ENCODE data around the gene SRI.
"Not testable (repeated sequence)": the region's sequence is repeated elsewhere in the genome, so short reads cannot be mapped to it uniquely, and the experiment has no call there.

SRI gene, protein sequence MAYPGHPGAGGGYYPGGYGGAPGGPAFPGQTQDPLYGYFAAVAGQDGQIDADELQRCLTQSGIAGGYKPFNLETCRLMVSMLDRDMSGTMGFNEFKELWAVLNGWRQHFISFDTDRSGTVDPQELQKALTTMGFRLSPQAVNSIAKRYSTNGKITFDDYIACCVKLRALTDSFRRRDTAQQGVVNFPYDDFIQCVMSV

DNA sequence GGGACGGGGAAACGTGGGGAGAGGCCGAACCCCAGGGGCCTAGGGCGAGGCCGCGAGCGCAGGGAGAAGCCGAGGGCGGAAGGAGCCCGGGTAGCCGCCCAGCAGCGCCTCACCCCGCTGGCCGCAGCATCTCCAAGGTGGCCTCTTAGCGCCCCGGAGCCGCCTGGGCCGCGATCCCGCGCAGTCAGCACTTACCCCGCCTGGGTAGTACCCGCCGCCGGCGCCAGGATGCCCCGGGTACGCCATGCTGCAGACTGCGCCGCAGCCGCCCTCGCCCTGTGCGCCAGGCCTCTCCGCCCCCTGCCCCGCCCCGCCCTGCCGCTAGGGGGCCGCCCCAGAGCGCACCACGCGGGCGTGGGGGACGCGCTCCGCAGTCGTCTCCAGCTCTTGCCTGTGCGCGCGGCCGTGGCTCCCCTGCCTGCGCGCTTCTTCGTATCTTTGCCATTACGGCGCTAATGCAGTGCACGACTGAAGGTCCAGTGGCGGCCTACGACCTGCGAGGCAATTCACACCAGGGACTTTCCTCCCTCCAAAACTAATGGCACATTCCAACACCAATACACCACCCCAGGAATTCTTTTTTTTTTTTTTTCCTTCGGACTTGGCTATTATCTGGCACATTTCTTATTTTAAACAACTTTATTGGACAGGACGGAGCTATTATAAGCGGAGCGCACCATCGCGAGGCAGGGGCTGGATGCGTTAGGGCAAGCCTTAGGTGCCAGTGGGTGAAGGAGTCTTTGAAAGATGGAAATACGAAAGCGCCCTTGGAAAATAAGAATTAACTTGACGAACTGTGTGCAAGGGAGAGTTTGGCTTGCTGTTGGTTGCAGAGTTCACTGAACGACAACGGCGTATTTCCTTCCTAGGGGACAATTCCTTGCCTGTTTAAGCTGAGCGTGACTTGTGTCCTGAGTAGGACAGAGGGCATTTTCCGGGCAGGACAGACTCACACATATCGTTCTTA is at the start of gene SRI:
TSS of gene SRI (minus strand) at position 258 of the 967 bp plus-strand sequence. CDS start at position 246, 12 bp downstream.
- no peak for DNase-seq

DNA sequence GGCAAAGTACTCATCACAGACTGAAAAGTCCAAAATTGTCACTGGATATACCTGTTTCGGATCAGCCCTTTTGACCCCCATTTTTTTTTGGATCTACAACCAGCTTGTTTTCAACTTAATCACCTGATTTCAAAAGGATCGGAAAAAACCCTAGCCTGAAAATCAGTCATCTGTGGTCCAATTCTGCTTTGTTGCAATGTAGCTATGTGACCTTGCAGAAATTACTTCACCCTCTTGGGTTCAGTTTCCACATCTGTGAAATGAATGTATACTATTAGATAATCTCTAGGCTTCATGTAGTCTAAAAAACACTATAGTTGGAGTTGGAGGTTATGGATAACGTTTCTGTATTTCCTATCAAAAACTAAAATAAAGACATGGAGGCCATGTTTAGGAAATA is 49.7 kb upstream of the SRI start:
- no peak for DNase-seq

DNA sequence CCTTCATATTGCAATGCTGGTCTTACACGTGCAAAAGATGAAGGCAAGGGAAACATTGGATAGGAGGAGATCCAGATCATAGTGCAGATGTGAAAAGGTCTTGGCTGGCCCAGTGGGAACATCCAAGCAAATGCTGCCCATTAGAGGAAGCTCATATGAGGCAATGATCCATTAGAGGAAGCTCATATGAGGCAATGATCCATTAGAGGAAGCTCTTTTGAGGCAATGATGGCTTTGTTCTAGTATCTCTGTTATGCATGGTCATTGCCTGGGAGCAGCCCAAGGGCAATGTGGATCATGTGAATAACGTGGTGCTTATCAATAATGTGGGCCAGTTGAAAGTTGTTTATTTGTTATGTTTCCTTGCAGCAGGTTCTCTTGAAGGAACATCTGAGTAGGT is 49.0 kb upstream of the SRI start:
- DNase-seq, result no peak

DNA sequence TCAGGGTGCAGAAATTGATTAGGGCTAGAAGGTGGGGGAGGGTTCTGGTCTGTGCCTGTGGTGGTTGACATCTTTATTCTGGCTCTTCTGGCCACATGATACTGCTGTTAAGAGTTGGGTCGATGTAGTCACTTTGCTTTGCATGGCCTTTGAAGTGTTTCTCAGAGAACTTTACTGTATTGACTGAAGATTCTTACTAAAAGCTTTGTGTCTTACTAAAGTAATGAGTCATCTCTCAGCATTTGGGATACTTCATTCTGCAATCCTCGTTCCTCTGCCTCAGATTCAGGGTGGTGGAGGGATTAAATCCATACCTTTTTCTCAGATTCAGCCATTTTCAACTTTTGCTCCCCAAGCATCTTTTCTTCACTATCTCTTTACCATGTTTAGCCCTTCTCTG is 48.2 kb upstream of the SRI start:
- no peak for DNase-seq

DNA sequence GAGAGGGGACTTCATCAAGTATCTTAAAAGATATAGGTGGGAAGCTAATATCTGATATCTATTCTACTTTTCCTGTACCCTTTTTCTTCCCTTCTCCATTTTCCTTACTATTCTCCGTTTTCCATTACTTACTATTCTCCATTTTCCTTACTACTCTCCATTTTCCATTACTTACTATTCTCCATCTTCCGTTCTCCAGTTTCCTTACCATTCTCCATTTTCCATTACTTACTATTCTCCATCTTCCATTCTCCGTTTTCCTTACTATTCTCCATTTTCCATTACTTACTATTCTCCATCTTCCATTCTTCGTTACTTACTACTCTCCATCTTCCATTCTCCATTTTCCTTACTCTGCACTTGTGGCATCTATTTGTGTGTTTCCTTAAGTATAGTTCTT is 47.6 kb upstream of the SRI start:
- no peak for DNase-seq

DNA sequence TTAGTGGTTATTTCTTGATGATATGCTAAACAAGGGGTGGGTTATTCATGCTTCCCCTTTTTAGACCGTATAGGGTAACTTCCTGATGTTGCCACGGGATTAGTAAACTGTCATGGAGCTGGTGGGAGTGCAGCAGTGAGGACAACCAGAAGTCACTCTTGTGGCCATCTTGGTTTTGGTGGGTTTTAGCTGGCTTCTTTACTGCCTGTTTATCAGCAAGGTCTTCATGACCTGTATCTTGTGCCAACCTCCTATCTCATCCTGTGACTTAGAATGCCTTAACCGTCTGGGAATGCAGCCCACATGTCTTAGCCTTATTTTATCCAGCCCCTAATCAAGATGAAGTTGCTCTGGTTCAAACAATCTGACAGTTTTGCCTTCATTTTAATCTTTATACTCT is 45.1 kb upstream of the SRI start:
- DNase-seq, result not testable (repeated sequence)

DNA sequence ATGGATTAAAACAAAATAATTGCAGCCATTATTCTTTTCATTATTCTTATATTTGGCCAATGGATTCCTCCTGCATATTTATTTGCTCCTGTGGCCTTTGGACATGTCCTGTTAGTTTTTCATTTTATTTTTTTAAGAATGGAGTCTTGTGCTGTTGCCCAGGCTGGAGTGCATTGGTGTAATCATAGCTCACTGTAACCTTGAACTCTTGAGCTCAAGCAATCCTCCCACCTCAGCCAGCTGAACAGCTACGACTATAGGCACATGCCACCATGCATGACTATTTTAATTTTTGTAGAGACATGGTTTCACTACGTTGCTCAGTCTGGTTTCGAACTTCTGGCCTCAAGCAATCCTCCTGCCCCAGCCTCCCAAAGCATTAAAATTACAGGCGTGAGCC is 42.7 kb upstream of the SRI start:
- no peak for DNase-seq

DNA sequence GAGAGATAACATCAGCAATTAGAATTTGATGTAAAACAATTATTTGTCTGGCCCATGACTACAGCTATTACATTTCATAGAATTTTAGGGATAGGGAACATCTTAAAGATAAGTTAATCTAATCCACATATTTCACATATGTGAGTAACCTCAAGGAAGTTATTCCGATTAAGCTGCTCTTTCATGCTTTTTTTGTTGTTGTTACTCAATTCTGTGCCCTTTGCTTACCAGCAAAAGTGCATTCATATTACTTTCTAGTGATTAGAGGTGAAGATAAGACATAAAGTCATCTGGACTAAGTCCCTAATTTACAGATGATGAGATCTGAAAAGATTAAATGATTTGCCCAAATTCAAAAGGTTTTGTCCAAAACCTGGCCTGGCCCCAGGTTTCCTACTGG is 40.9 kb upstream of the SRI start:
- no peak for DNase-seq

DNA sequence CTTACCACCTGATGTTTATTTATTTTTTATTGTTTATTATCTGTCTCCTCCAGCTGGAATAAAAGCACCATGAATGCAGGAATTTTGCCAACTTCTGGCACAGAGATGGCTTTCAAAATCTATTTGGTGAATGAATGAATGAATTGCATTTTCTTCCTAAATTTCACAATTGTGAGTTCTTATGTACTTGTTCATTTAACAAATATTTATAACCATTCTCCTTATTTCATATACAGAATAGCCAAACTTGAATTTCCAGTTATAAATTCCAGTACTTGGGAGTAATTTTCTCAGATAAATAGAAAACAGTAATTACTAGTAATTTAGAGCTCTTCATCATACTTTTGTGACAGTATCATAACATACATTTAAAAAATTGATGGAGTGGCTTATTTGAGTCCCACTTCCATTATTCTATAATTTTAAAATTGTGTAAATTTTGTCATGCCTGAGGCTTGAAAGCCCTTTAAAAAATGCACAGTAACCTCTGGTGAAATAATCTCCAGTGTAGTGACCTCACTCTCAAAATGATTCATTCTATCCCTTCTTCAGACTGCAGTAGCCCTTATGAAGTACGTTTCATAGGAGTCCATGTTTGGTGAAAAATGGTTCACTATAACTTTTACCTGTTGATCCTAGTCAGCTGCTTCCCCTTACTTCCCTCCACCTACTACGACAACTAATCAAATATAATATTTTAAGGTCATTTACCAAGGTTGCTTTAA is 40.0 kb upstream of the SRI start:
- DNase-seq, result no peak

DNA sequence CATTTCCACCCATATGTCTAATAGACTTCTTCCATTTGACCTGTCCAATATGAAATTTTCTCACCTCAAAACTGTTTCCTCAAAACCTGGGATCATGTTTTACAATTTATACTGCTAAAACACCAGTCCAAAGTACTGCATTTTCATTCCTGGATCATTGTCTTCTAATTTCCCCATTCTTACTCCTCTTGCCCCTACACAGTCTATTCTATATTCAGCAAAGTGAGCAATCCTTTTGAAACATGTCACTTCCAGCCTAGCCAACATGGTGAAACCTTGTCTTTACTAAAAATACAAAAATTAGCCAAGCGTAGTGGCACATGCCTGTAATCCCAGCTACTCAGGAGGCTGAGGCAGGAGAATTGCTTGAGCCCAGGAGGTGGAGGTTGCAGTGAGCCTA is 38.5 kb upstream of the SRI start:
- DNase-seq, result not testable (repeated sequence)

DNA sequence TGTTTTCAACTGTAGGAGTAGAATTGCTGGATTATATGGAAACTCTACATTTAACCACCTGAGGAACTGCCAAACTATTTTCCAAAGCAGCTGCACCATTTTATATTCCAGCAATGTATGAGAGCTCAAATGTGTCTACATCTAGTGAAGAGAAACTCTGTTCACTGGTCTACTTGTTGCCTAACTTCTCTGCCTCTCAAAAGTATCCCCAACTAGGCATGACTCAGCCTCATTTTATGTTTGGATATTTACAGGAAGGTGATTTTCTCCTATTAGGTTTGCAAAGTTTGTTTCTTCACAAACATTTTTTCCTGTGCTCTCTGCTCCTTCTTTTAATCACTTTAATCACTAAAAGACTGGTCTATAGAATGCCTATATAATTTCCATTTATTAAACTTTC is 37.1 kb upstream of the SRI start:
- no peak for DNase-seq

DNA sequence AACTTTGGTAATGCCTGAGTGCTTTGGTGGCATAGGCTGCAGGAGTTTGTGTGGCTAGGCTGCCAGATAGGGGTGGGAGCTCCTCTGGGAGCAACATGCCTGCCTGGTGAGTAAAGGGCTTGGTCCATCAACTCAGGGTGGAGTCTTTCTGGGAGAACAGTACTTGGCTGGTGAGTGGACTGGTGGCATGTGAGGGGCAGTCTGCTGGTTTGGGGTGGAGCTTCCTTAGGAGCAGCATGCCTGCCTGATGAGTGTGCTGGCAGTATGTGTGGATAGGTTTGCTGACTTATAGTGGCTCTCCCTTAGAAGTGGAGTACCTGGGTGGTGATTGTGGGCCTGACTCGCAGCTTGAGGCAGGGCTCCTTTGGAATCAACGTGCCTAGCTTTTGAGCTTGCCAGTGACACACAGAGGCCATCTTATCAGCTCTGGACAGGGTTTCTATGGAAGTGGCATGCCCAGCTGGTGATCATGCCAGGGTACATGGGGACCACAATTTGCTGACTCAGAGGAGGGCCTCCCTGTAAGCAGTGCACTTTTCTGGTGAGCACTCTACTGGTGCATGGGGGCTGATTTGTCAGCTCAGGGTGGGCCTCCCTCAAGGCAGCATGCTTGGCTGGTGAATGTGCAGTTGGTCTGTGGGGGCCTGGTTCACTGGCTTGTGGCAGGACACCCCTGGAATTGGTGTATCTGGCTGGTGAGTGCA is 35.0 kb upstream of the SRI start:
- no peak for DNase-seq

DNA sequence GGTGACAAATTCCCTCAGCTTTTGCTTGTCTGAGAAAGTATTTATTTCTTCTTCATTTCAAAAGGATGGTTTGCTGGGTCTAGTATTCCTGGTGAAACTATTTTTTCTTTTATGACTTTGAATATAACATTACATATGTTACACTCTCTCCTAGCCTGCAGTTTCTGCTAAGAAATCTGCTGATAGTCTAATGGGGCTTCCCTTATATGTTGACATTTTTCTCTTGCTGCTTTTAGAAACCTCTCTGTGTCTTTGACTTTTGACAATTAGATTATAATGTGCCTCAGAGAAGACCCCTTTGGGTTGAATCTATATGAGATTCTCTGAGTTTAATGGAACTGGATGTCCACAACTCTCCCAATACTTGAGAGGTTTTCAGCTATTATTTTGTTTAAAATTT is 33.8 kb upstream of the SRI start:
- DNase-seq, result no peak

DNA sequence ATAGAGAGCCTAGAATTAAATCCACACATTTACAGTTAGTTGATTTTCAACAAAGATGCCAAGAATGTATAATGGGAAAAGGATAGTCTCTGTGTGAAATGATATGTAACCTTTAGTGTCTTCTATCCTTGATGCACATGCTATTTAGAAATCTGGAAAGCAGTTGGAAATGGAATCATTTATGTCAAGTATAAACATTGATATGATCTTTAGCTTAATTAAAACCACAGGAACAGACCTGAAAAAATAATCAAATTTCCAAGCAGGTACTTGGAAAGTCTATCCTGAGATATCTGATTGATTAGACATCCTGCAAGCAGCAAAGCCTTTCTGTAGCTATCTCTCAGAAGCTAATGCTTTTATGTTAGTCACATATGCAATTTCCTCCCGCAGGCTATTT is 24.4 kb upstream of the SRI start:
- no peak for DNase-seq

DNA sequence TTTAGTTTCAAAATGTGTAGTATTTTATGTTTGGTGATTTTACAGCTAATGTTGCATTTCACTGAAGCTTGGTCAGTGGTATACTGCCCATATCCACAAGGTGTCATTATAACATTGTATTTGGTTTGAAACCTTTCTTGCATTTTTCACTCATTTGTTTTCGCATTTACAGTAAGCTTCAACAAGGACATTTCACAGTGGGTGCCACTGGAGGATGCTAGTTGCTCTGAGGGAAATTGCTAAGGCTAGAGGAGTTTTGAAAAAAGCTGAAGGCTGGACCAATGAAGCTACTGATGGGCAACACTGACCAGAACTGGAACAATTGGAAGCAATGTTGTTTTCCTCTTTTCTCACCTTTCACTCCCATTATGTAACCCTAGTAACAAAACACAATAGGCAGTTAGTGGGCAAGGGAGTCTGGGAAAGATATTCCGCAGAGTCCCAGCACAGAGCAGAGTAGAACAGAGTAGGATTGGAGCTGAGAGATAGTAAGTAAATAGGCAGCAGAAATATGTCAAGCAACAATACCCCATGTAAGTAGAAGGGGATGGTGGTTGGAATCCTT is 23.6 kb upstream of the SRI start:
- DNase-seq, result no peak

DNA sequence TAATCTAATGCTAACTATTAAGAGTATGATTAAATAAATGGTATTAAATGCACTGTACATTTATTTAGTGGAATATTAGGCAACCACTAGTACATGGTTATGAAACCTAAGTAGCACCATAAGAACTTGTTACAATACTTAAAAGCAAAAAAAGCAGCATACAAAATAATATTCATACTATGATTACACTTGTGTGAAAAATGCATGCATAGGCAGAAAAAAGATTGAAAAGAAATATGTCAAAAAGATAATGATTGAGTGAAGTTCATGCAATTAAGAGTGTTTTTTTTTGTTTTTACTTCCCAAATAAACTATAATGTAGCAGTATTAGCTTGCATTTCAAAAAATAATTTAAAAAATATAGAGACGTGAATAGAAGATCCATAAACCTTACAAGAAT is 20.0 kb upstream of the SRI start:
- no peak for DNase-seq

DNA sequence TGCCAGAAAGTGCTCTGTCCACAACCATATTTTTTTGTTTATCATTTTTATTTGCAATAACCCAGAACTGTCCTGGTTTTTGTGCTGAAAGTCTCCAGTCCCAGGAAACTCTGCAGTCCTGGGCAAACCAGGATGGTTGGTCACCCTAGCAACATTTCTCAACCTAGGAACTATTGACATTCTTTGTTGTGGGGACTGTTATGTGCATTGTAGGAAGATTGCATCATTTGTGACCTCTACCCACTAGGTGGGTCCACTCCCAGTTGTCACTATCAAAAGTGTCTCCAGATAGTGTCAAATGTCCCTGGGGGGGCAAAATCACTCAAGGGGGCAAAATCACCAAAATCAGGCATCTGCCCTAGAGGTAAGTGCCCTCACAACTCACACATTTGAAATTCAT is 14.0 kb upstream of the SRI start:
- DNase-seq, result no peak

DNA sequence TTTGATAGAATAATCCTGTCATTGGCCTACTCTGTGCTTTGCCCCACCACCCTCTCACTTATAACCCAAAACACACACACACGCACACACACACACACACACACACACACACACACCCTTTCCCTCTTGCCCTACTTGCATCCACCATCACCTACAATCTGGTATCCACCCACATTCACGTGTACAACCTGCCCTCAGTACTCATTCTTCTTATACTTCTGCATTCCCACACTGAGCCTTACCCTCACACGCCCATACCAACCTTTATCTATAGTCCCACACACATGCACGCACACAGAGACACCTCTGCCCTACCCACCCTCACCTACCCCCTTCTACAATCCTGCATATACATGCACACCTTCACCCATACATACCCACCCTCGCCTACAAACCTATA is 10.8 kb upstream of the SRI start:
- DNase-seq, result no peak

DNA sequence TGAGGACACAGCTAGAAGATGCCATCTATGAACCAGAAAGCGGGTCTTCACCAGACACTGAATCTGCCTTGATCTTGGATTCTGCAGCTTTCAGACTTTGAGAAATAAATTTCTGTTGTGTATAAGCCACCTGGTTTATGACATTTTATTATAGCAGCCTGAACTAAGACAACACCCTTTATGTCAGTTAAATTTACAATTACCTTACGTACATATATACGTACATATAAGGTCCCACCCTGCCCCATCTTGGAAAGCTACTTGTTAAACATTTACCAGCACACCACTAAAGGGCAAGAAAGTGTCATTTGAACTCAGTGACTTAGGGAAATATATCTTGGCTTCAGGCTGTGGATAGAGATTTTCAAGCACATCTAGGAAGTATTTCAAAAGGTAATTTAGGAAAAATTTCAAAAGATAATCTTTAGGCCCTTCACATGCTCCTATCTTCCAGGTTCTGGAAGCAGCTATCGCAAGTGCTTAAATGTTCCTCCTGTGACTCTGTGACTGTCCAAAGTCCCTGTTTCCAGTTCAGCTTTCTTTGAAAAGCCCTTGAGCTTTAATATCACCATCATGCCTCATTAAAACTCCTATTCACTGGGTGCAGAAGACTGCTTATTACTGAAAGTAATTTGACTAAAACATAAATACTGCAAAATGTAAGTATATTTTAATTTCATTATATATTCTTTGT is 9.6 kb upstream of the SRI start:
- DNase-seq, result no peak

DNA sequence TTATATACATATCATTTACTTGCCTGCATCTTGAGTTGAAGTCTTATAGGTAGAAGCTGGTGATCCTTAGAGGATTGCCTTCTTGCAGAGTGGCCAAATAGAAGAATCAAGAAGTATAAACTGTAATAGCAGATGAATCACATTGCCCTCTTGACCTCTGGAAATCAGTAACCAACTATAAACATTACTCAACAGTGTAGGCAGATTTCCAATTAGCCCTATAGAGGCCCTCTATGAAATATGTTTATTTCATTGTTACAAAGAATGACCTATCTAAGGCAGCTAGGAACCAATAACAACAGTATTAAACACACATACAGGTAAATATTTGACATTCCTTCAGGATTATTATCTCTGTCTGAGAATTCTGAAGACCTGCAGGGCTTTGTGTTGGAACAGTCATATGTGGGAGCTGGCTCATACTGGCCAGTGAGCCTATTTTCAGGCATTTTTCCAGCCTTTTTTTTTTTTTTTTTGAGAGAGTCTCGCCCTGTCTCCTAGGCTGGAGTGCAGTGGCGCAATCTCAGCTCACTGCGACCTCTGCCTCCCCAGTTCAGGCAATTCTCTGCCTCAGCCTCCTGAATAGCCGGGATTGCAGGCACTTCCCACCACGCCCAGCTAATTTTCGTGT is 7.2 kb upstream of the SRI start:
- no peak for DNase-seq

DNA sequence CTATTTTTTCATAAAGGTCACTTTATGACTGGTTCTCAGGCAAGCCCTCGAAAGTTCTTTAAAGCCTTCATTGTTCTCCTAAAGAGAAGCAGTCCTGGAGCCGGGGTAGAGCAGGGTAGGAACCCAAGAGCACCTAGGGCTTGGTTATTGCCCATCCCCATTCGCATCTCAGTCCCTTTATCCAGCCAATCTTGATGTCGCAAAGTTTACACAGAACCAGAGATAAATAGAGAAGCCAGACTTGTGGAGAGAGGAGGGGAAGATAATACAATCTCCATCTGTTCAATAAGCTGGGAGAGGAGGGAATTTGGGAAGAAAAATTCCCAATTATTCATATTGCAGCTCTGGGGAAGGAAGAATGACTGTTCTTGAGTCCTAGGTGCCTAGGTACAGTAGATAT is 6.4 kb upstream of the SRI start:
- DNase-seq, result no peak
